SU-DHL-6 (cell line): ENCODE data around the gene HSPA4.
"Not testable (repeated sequence)": the region's sequence is repeated elsewhere in the genome, so short reads cannot be mapped to it uniquely, and the experiment has no call there.

Experiments used
- H2AFZ ChIP-seq: fragments of 200-600 bp; sonication (generic); 2 replicates; pipeline ENCODE4 v1.6.1; 2014; ENCODE audit warnings: low read depth, mild to moderate bottlenecking, moderate library complexity, mixed read lengths, antibody characterized with exemption, low read length; ENCODE audit not compliant: severe bottlenecking
- H3F3A ChIP-seq: fragments of 200-600 bp; shearing (Covaris generic); 2 replicates; pipeline ENCODE4 v1.6.0; 2016; ENCODE audit warnings: antibody characterized with exemption, mild to moderate bottlenecking; ENCODE audit not compliant: insufficient read depth
- H3K27ac ChIP-seq: fragments of 200-600 bp; sonication (generic); 2 replicates; pipeline ENCODE4 v1.5.1; 2016; ENCODE audit warnings: low read depth, mild to moderate bottlenecking, low read length, moderate library complexity, mixed read lengths
- H3K27me3 ChIP-seq: fragments of 200-600 bp; sonication (generic), shearing (Covaris generic); 2 replicates; pipeline ENCODE4 v1.6.0; 2014; ENCODE audit warnings: mild to moderate bottlenecking, low read length
- H3K36me3 ChIP-seq: fragments of 200-600 bp; sonication (generic); 2 replicates; pipeline ENCODE4 v1.6.1; 2014; ENCODE audit warnings: mild to moderate bottlenecking, low read length, mixed read lengths
- H3K4me2 ChIP-seq: fragments of 300-600, 200-600 bp; shearing (Covaris generic), sonication (generic); 2 replicates; pipeline ENCODE4 v1.6.0; 2014; ENCODE audit warnings: low read length, low read depth, mild to moderate bottlenecking; ENCODE audit not compliant: poor library complexity, severe bottlenecking
- H3K4me3 ChIP-seq: fragments of 200-600 bp; sonication (generic); 2 replicates; pipeline ENCODE4 v1.5.1; 2014; ENCODE audit warnings: antibody characterized with exemption, low read length, mild to moderate bottlenecking, mixed read lengths; ENCODE audit not compliant: insufficient read depth, poor library complexity, severe bottlenecking
- H3K79me2 ChIP-seq: fragments of 200-600 bp; sonication (generic); 2 replicates; pipeline ENCODE4 v1.6.1; 2014; ENCODE audit warnings: mild to moderate bottlenecking, low read length, moderate library complexity; ENCODE audit not compliant: insufficient read depth
- H3K9ac ChIP-seq: fragments of 200-600 bp; sonication (generic); 2 replicates; pipeline ENCODE4 v1.7.0; 2014; ENCODE audit warnings: mild to moderate bottlenecking, low read length
- H3K9me2 ChIP-seq: fragments of 200-600 bp; sonication (generic); replicated peaks from 2 replicates; pipeline ENCODE4 v1.6.1; 2014; ENCODE audit warnings: low read length; ENCODE audit not compliant: insufficient read depth
- H3K9me3 ChIP-seq: fragments of 200-600 bp; sonication (generic); 2 replicates; pipeline ENCODE4 v1.6.1; 2014; ENCODE audit warnings: low read length, mixed read lengths; ENCODE audit not compliant: insufficient read depth
- H4K20me1 ChIP-seq: fragments of 200-600 bp; sonication (generic); 2 replicates; pipeline ENCODE4 v1.6.1; 2014; ENCODE audit warnings: low read depth, mild to moderate bottlenecking, antibody characterized with exemption, low read length, moderate library complexity, mixed read lengths
- EZH2phosphoT487 ChIP-seq: fragments of 200-600 bp; sonication (generic), shearing (Covaris generic); conservative IDR thresholded peaks from 2 replicates; pipeline ENCODE4 v1.6.1; 2018; ENCODE audit warnings: mild to moderate bottlenecking, antibody characterized with exemption, low read length, moderate library complexity, mixed read lengths
- TF ChIP-seq, protein P1 (sequence below): fragments of 200-600 bp; sonication (generic); IDR thresholded peaks from one replicate; pipeline ENCODE4 v1.5.1; 2017; ENCODE audit warnings: antibody characterized with exemption, mild to moderate bottlenecking, low read length, moderate library complexity; ENCODE audit not compliant: insufficient read depth, poor library complexity, severe bottlenecking

Gene HSPA4

DNA sequence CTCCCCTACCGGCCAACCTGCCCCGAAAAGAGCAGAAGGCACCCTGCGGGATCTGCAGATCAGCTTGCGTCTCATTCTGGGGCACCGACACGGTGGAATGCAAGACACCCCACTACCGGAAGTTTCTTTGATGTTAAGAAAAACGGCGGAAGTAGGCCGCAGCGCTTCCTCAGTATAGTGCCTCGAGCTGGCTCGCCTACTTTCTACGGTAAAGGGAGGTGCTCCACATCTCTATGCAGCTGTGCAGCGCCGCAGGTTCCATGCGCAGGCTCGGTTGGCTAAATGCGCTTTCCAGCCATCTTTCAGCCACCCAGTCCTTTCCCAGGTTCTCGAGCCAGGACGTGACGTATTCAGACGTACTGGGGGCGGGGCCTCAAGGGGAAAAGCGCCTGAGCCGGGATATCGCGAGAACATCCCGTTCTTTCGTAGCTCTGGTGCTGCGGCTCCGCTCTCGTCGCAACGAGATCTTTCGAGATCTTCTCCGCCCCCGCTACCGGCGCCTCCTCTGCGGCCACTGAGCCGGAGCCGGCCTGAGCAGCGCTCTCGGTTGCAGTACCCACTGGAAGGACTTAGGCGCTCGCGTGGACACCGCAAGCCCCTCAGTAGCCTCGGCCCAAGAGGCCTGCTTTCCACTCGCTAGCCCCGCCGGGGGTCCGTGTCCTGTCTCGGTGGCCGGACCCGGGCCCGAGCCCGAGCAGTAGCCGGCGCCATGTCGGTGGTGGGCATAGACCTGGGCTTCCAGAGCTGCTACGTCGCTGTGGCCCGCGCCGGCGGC is at the start of gene HSPA4:
TSS of gene HSPA4 (plus strand) at position 472 of the 775 bp plus-strand sequence. CDS start at position 710, 238 bp downstream.
- Histone ChIP-seq H3K4me2 (peak within 1 kb of the TSS; percentile 95), H3K27me3 (no peaks in the 10 kb centered on the region), H3K9me2 (no peaks in the 10 kb centered on the region), H3K4me3 (peak within 1 kb of the TSS; percentile 98), H4K20me1 (peaks cover 17% of the 10 kb centered on the region; the same call in 1 of the 2 replicates), H3F3A (peaks cover 11% of the 10 kb centered on the region), H3K36me3 (no peaks in the 10 kb centered on the region), H3K79me2 (peaks cover 58% of the 10 kb centered on the region), H3K9me3 (no peaks in the 10 kb centered on the region), H3K9ac (peak within 1 kb of the TSS; percentile 95), H3K27ac (peak within 1 kb of the TSS; percentile 94), H2AFZ (peak within 1 kb of the TSS; percentile 79)
- no peak for TF ChIP-seq EZH2phosphoT487
- TF ChIP-seq, protein P1, sequence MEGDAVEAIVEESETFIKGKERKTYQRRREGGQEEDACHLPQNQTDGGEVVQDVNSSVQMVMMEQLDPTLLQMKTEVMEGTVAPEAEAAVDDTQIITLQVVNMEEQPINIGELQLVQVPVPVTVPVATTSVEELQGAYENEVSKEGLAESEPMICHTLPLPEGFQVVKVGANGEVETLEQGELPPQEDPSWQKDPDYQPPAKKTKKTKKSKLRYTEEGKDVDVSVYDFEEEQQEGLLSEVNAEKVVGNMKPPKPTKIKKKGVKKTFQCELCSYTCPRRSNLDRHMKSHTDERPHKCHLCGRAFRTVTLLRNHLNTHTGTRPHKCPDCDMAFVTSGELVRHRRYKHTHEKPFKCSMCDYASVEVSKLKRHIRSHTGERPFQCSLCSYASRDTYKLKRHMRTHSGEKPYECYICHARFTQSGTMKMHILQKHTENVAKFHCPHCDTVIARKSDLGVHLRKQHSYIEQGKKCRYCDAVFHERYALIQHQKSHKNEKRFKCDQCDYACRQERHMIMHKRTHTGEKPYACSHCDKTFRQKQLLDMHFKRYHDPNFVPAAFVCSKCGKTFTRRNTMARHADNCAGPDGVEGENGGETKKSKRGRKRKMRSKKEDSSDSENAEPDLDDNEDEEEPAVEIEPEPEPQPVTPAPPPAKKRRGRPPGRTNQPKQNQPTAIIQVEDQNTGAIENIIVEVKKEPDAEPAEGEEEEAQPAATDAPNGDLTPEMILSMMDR, result no peak

DNA sequence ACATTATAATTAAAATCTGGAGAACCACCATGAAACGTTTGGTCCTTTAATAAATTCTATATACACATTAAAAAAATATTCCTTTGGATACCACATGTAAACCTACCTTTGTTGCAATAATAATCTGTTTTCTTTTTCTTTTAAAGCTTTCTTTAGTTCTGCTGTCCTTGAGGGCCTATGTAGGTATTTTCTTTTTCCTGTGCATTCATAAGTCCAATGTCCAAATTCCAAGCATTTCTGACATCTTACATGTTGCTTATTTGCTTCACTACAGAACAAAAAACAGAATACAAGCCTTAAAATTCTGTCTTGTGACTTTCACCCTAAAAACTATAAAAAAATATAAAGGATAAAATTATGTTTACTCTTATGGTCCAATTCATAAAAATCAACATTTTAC is 45.2 kb upstream of the HSPA4 start:
- Histone ChIP-seq H3K27ac (no peak overlapping the region), H3K4me3 (no peak overlapping the region), H3K9me2 (no peaks in the 10 kb centered on the region), H3K79me2 (0 out of 2 replicates have a peak, but pooled peaks cover 3% of the 10 kb centered on the region), H3K27me3 (no peaks in the 10 kb centered on the region), H3K4me2 (no peak overlapping the region), H3K9me3 (no peaks in the 10 kb centered on the region), H3K9ac (no peak overlapping the region), H2AFZ (no peak overlapping the region), H3K36me3 (peaks cover 6% of the 10 kb centered on the region), H4K20me1 (no peaks in the 10 kb centered on the region), H3F3A (no peaks in the 10 kb centered on the region)
- TF ChIP-seq, protein P1, result no peak
- TF ChIP-seq EZH2phosphoT487, result no peak

DNA sequence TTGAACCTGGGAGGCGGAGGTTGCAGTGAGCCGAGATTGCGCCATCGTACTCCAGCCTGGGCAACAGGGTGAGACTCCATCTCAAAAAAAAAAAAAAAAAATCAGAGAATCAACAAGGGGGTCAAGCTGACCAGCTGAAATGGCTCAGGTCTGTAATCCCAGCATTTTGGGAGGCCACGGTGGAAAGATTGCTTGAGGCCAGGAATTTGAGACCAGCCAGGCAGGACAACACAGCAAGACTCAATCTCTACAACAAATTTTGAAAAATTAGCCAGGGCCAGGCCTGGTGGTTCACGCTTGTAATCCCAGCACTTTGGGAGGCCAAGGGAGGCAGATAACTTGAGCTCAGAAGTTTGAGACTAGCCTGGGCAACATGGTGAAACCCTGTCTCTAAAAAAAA is 43.4 kb upstream of the HSPA4 start:
- H3K9me3 ChIP-seq, H2AFZ ChIP-seq, H3K4me2 ChIP-seq, H3K27ac ChIP-seq, H3K79me2 ChIP-seq, H3K27me3 ChIP-seq, H3K9ac ChIP-seq, H4K20me1 ChIP-seq, H3K36me3 ChIP-seq, H3F3A ChIP-seq, H3K9me2 ChIP-seq, H3K4me3 ChIP-seq: not testable (repeated sequence)

DNA sequence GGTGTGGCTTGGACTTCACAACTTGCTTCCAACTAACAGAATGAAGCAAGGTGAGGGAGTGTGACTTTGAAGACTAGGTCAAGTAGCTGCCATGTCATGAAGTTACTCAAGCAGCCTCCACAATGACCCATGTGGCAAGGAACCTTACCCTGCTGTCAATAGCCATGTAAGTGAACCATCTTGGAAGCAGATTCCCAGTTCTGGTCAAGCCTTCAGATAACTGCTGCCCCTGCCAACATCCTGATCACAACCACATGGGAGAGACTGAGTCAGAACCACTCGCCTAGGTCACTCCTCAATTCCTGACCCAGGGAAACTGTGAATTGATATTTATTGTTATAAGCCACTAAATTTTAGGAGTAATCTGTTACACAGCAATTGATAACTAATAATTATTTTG is 36.3 kb upstream of the HSPA4 start:
- H4K20me1 ChIP-seq, result no peaks in the 10 kb centered on the region
- H3K27ac ChIP-seq, result no peak overlapping the region
- H3K4me3 ChIP-seq, result no peak overlapping the region
- no peak for TF ChIP-seq EZH2phosphoT487
- TF ChIP-seq, protein P1, result no peak
- no peak overlapping the region for H3K4me2 ChIP-seq
- H3K79me2 ChIP-seq, result peaks cover 34% of the 10 kb centered on the region
- no peak overlapping the region for H3K9ac ChIP-seq
- no peaks in the 10 kb centered on the region for H3K27me3 ChIP-seq
- H3K36me3 ChIP-seq, result no peaks in the 10 kb centered on the region; the same call in 1 of the 2 replicates
- no peaks in the 10 kb centered on the region for H3K9me2 ChIP-seq
- H3K9me3 ChIP-seq, result no peaks in the 10 kb centered on the region
- no peaks in the 10 kb centered on the region for H3F3A ChIP-seq
- no peak overlapping the region for H2AFZ ChIP-seq
